ENCODE measurements around the gene SELENOM.
"Not testable (repeated sequence)": the region's sequence is repeated elsewhere in the genome, so short reads cannot be mapped to it uniquely, and the experiment has no call there.

Gene SELENOM

GRCh38 chr22:31059663-31060062 is 47.7 kb downstream of the SELENOM start:
- in situ Hi-C loops (cut with HindIII; ENCODE audit: low pct_ligation_motif_present, low pct_unique_long_range_greater_than_20kb, low sequenced_read_pairs); DNase-seq: not testable (repeated sequence)

GRCh38 chr22:31056986-31057599 is 50.3 kb downstream of the SELENOM start:
- in situ Hi-C loops (cut with HindIII; ENCODE audit: low pct_ligation_motif_present, low pct_unique_long_range_greater_than_20kb, low sequenced_read_pairs) = no loop called here
- DNase-seq = no peak

- in situ Hi-C loops (cut with HindIII; ENCODE audit: low pct_ligation_motif_present, low pct_unique_long_range_greater_than_20kb, low sequenced_read_pairs) = no loop called here
Measured at GRCh38 chr22:31055635-31056159, 51.7 kb downstream of the SELENOM start.

GRCh38 chr22:31055117-31055634 is 52.2 kb downstream of the SELENOM start:
- no peak for DNase-seq
- in situ Hi-C loops (cut with HindIII; ENCODE audit: low pct_ligation_motif_present, low pct_unique_long_range_greater_than_20kb, low sequenced_read_pairs) = no loop called here

More at GRCh38 chr22:31055635-31056159, 51.7 kb downstream of the SELENOM start:
- peak; percentile 64 for DNase-seq

Measured in ACHN (cell line).